ENCODE results near the gene MAST2. TPM values are rescaled to one million over a fixed set of nuclear protein-coding genes. Genes with fewer than 3 reads are reported as not detected.

The MAST2 gene
- total and polyA plus RNA-seq, 5 experiments from 2014 or later = 0.48 to 8.9 (median 1.7) TPM

DNA sequence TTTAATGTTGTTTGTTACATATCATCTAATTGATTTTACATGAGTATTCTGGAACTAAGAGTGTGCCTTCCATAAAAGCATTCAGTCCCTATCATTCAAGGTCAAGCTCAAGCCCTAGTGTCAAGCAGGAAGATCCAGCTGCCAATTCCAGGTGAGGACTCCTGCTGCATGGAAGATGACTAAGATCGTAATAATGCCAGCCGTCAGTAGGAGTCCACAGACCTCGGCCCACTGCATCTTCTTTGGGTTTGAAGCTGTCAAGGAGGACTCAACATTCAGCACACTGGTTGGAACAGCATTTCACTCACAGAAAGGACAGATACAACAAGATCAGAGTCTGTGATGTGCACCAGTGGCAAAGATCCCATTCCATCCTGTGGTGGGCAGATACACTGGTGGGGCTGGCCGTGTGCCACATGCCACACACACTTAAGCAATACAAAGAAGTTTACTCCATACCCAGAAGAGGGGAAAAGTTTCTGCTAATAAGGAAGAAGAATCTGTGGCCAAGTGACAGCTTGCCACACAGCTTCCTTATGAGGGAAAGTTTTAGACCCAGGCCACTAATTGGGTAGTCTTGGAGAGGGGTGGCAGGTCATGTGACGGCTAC lies 168.6 kb downstream of the MAST2 start:
- peaks cover 0 to 3% (median 0%) of the 10 kb centered on the region in 3 donors for H3K36me3 Mint-ChIP-seq
- H3K27me3 Mint-ChIP-seq = no peaks in the 10 kb centered on the region
- H3K27ac Mint-ChIP-seq = no peak overlapping the region
- no peaks in the 10 kb centered on the region for H3K4me1 Mint-ChIP-seq
- no peak for ATAC-seq
- POLR2A ChIA-PET = no interaction called here
- DNase-seq = no peak
- H3K9me3 Mint-ChIP-seq = no peaks in the 10 kb centered on the region
- no peak overlapping the region for H3K4me3 Mint-ChIP-seq

GRCh38 chr1:45972621-45973020 lies 169.2 kb downstream of the MAST2 start:
- H3K27ac Mint-ChIP-seq = no peak overlapping the region

GRCh38 chr1:45973121-45973520 lies 169.7 kb downstream of the MAST2 start:
- Mint-ChIP-seq H3K9me3 (no peaks in the 10 kb centered on the region), H3K27ac (no peak overlapping the region)
- no peak for ATAC-seq

More at GRCh38 chr1:45972621-45973020, 169.2 kb downstream of the MAST2 start:
- DNase-seq (no peak), ATAC-seq (no peak)
- H3K27me3 Mint-ChIP-seq = no peaks in the 10 kb centered on the region
- no peak overlapping the region for H3K4me3 Mint-ChIP-seq
- no peaks in the 10 kb centered on the region for H3K4me1 Mint-ChIP-seq
- peaks cover 0 to 3% (median 0%) of the 10 kb centered on the region in 3 donors for H3K36me3 Mint-ChIP-seq
- no peaks in the 10 kb centered on the region for H3K9me3 Mint-ChIP-seq
- POLR2A ChIA-PET = no interaction called here

DNA sequence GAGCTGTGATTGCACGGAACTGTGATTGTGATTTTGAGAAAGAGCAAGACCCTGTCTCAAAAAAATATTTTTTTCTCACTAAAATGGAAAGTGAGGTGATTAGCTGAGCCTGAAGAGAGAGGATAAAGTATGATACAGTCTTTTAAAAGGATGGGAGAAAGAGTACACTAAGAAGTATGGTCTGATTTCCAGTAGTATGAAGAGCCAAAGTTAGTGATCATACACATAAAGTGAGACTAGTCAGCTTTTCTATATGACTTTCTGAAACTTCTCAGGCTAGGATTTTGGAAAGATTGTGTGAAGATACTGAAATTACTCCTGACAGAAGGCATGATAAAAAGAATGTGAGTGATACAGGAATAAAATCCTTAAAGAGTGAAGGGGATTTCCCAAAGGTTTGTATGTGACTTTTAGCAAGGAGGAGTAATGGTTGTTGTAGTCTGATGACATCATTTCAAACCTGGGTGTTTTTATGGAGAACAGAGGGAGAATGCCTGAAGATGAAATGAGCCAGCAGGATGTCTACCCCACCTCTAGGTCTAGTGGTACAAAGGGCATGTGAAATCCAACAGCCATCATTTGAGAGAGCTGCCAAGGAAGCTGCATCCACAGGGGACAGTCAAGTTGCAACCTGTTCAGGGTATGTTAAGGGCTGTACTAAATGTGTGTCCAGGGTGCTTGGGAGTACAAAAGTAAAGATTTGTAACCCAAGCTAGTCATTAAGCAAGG lies 171.3 kb downstream of the MAST2 start:
- Mint-ChIP-seq H3K9me3 (peaks cover 0 to 2% (median 0%) of the 10 kb centered on the region in 9 donors), H3K27ac (no peak overlapping the region), H3K36me3 (peaks cover 0 to 5% (median 0%) of the 10 kb centered on the region in 3 donors), H3K4me1 (no peaks in the 10 kb centered on the region), H3K27me3 (no peaks in the 10 kb centered on the region), H3K4me3 (no peak overlapping the region)
- ATAC-seq = no peak
- POLR2A ChIA-PET = no interaction called here
- DNase-seq = no peak

More at GRCh38 chr1:45973121-45973520, 169.7 kb downstream of the MAST2 start:
- H3K4me3 Mint-ChIP-seq = no peak overlapping the region
- POLR2A ChIA-PET = no interaction called here
- H3K27me3 Mint-ChIP-seq = no peaks in the 10 kb centered on the region
- H3K4me1 Mint-ChIP-seq = no peaks in the 10 kb centered on the region
- peaks cover 0 to 3% (median 0%) of the 10 kb centered on the region in 3 donors for H3K36me3 Mint-ChIP-seq
- DNase-seq = no peak

DNA sequence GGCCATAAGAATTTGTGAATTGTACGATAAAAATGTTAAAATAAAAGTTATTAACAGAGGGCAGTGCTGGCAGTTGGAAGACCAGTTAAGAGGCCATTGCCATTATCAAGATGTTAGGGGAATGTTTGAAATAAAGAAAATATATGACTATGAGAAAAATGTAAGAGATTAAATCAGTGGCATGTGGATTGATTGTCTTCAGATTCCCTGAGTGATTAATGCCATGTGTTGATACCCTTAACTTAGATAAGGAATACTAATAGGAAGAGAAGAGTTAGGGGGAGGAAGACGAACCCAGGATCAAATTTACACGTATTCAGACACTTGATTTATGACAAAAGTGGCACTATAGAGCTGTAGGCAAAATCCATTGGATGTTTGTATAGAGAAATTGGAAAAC lies 173.2 kb downstream of the MAST2 start:
- no peak overlapping the region for H3K27ac Mint-ChIP-seq
- no peaks in the 10 kb centered on the region for H3K27me3 Mint-ChIP-seq
- DNase-seq = no peak
- H3K4me3 Mint-ChIP-seq = no peak overlapping the region
- peaks cover 0 to 6% (median 0%) of the 10 kb centered on the region in 9 donors for H3K9me3 Mint-ChIP-seq
- POLR2A ChIA-PET = no interaction called here
- ATAC-seq = no peak
- no peaks in the 10 kb centered on the region for H3K4me1 Mint-ChIP-seq
- peaks cover 0 to 8% (median 0%) of the 10 kb centered on the region in 3 donors for H3K36me3 Mint-ChIP-seq

- H3K4me3 Mint-ChIP-seq = no peak overlapping the region
- no peak overlapping the region for H3K27ac Mint-ChIP-seq
- DNase-seq = no peak
- peaks cover 0 to 5% (median 0%) of the 10 kb centered on the region in 3 donors for H3K36me3 Mint-ChIP-seq
- no peak for ATAC-seq
- no peaks in the 10 kb centered on the region for H3K27me3 Mint-ChIP-seq
- H3K4me1 Mint-ChIP-seq = no peaks in the 10 kb centered on the region
- POLR2A ChIA-PET = no interaction called here
- peaks cover 0 to 6% (median 0%) of the 10 kb centered on the region in 9 donors for H3K9me3 Mint-ChIP-seq
Observed at GRCh38 chr1:45979074-45979777, 175.8 kb downstream of the MAST2 start.

- H3K27ac Mint-ChIP-seq = peak overlapping the region in 1 of 10 donors; percentile 49
- POLR2A ChIA-PET = interaction anchor here (0.7 kb wide), 1 partner anchor 74 kb away, joined by 7 read pairs; no protein-coding TSS in a partner anchor
- H3K36me3 Mint-ChIP-seq = peaks cover 0 to 5% (median 0%) of the 10 kb centered on the region in 3 donors
Observed at GRCh38 chr1:45979778-45980176, 176.4 kb downstream of the MAST2 start.

DNA sequence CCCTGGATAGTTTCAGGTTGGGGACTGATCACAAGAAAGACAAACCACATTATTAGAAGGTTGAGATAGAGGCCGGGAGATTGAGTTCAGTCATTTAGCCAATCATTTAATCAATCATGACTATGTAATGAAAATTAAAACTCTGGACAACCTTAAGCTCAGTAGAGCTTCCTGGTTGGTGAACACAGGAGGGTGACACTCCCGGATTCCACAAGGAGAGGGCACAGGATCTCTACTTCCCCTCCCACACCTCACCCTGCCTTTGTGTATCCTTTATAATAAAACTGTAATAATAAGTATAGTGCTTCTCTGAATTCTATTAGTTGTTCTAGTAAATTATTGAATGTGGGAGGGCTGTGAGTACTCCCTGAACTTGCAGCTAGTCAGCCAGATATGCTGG lies 178.9 kb downstream of the MAST2 start:
- H3K4me3 Mint-ChIP-seq = no peak overlapping the region
- no peak for DNase-seq
- peaks cover 0 to 6% (median 0%) of the 10 kb centered on the region in 9 donors for H3K9me3 Mint-ChIP-seq
- no peak overlapping the region for H3K27ac Mint-ChIP-seq
- ATAC-seq = no peak
- no peaks in the 10 kb centered on the region for H3K27me3 Mint-ChIP-seq
- no peaks in the 10 kb centered on the region for H3K4me1 Mint-ChIP-seq
- peaks cover 0 to 5% (median 0%) of the 10 kb centered on the region in 3 donors for H3K36me3 Mint-ChIP-seq
- POLR2A ChIA-PET = no interaction called here

More at GRCh38 chr1:45979778-45980176, 176.4 kb downstream of the MAST2 start:
- ATAC-seq (no peak), DNase-seq (no peak)
- no peaks in the 10 kb centered on the region for H3K4me1 Mint-ChIP-seq
- H3K4me3 Mint-ChIP-seq = no peak overlapping the region
- no peaks in the 10 kb centered on the region for H3K27me3 Mint-ChIP-seq
- H3K9me3 Mint-ChIP-seq = peaks cover 0 to 6% (median 0%) of the 10 kb centered on the region in 9 donors

- Mint-ChIP-seq H3K4me3 (no peak overlapping the region), H3K27ac (no peak overlapping the region), H3K36me3 (peaks cover 0 to 5% (median 0%) of the 10 kb centered on the region in 3 donors), H3K9me3 (peaks cover 0 to 6% (median 0%) of the 10 kb centered on the region in 9 donors), H3K4me1 (peaks cover 0 to 2% (median 0%) of the 10 kb centered on the region in 4 donors), H3K27me3 (no peaks in the 10 kb centered on the region)
- DNase-seq (no peak), ATAC-seq (no peak)
- POLR2A ChIA-PET = no interaction called here
Observed at GRCh38 chr1:45983967-45984366, 180.6 kb downstream of the MAST2 start.

DNA sequence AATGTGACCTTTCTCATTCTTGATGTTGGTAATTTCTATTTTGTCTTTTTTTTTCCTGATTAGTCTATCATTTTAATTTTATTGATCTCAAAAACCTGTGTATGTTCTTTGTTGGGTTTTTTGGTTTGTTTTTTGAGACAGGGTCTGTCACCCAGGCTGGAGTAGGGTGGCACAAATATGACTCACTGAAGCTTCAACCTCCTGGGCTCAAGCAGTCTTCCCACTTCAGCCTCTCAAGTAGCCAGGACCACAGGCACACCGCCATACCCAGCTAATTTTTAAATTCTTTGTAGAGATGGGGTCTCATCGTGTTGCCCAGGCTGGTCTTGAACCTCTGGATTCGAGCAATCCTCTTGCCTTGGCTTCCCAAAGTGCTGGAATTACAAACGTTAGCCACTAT lies 183.8 kb downstream of the MAST2 start:
- ATAC-seq (no peak), DNase-seq (no peak)
- peaks cover 0 to 5% (median 0%) of the 10 kb centered on the region in 3 donors for H3K36me3 Mint-ChIP-seq
- no peak overlapping the region for H3K4me3 Mint-ChIP-seq
- POLR2A ChIA-PET = no interaction called here
- peaks cover 0 to 5% (median 0%) of the 10 kb centered on the region in 9 donors for H3K9me3 Mint-ChIP-seq
- H3K27me3 Mint-ChIP-seq = peaks cover 0 to 1% (median 0%) of the 10 kb centered on the region in 5 donors
- no peak overlapping the region for H3K27ac Mint-ChIP-seq
- peaks cover 0 to 2% (median 1%) of the 10 kb centered on the region in 4 donors for H3K4me1 Mint-ChIP-seq

GRCh38 chr1:45989249-45989648 lies 185.8 kb downstream of the MAST2 start:
- no peak for ATAC-seq
- Mint-ChIP-seq H3K4me3 (no peak overlapping the region), H3K36me3 (peaks cover 0 to 5% (median 0%) of the 10 kb centered on the region in 3 donors), H3K4me1 (peaks cover 0 to 2% (median 1%) of the 10 kb centered on the region in 4 donors), H3K9me3 (peaks cover 0 to 7% (median 1%) of the 10 kb centered on the region in 9 donors), H3K27me3 (peaks cover 0 to 1% (median 0%) of the 10 kb centered on the region in 5 donors), H3K27ac (no peak overlapping the region)
- DNase-seq = no peak
- POLR2A ChIA-PET = no interaction called here

DNA sequence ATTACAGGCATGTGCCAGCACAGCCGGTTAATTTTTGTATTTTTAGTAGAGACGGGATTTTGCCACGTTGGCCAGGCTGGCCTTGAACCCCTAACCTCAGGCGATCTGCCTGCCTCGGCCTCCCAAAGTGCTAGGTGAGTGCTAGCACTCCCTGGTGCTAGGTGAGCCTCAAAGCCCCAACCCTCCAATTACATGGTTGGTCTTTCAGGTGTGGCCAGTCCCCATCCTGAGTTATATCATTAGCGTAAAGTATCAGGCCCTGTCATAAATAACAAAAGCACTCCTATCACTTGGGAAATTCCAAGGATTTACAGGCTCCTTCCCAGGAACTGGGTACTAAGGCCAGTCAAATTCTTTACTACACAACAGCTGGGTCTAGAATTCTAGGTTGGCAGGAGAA lies 191.0 kb downstream of the MAST2 start:
- H3K27ac Mint-ChIP-seq = no peak overlapping the region
- peaks cover 0 to 7% (median 1%) of the 10 kb centered on the region in 9 donors for H3K9me3 Mint-ChIP-seq
- POLR2A ChIA-PET = no interaction called here
- H3K36me3 Mint-ChIP-seq = peaks cover 0 to 4% (median 0%) of the 10 kb centered on the region in 3 donors
- peaks cover 0 to 2% (median under 1%) of the 10 kb centered on the region in 4 donors for H3K4me1 Mint-ChIP-seq
- no peak overlapping the region for H3K4me3 Mint-ChIP-seq
- ATAC-seq (no peak), DNase-seq (no peak)
- peaks cover 0 to 1% (median 0%) of the 10 kb centered on the region in 5 donors for H3K27me3 Mint-ChIP-seq

Data from naive thymus-derived CD8-positive, alpha-beta T cell (primary cell).